Neural progenitor cell (in vitro differentiated cells): ENCODE measurements around the gene DEXI. TPM values are rescaled to one million over a fixed set of nuclear protein-coding genes. Genes with fewer than 3 reads are reported as not detected.
"Not testable (repeated sequence)": the region's sequence is repeated elsewhere in the genome, so short reads cannot be mapped to it uniquely, and the experiment has no call there.

ENCODE experiments used
- DNase-seq: peaks from one replicate; pipeline ENCODE4 v3.0.0-alpha.2; 2016; ENCODE audit warnings: low spot score
- H2AFZ ChIP-seq: fragments of 200-600 bp; sonication (generic); replicated peaks from 2 replicates; pipeline ENCODE4 v1.6.1; 2016; ENCODE audit warnings: antibody characterized with exemption
- H3F3A ChIP-seq: fragments of 200-600 bp; sonication (generic); 2 replicates; pipeline ENCODE4 v1.6.1; 2016; ENCODE audit warnings: antibody characterized with exemption, low read depth
- H3K27ac ChIP-seq: fragments of 200-600 bp; sonication (generic); 2 replicates; pipeline ENCODE4 v1.5.1; 2016; ENCODE audit warnings: mild to moderate bottlenecking
- H3K27me3 ChIP-seq: fragments of 200-600 bp; sonication (generic); 2 replicates; pipeline ENCODE4 v1.6.1; 2016; ENCODE audit warnings: mild to moderate bottlenecking, moderate library complexity
- H3K36me3 ChIP-seq: fragments of 200-600 bp; sonication (generic); 2 replicates; pipeline ENCODE4 v1.5.1; 2016
- H3K4me1 ChIP-seq: fragments of 200-600 bp; sonication (generic); 2 replicates; pipeline ENCODE4 v1.6.1; 2016; ENCODE audit warnings: mixed run types
- H3K4me2 ChIP-seq: fragments of 200-600 bp; sonication (generic); 2 replicates; pipeline ENCODE4 v1.6.1; 2016
- H3K4me3 ChIP-seq: fragments of 200-600 bp; sonication (generic); 2 replicates; pipeline ENCODE4 v1.5.1; 2016
- H3K79me2 ChIP-seq: fragments of 200-600 bp; sonication (generic); 2 replicates; pipeline ENCODE4 v1.6.1; 2016; ENCODE audit warnings: low read depth
- H3K9ac ChIP-seq: fragments of 200-600 bp; sonication (generic); 2 replicates; pipeline ENCODE4 v1.6.1; 2016
- H3K9me3 ChIP-seq: fragments of 200-600 bp; sonication (generic); 2 replicates; pipeline ENCODE4 v1.5.1; 2016; ENCODE audit warnings: low read depth
- H4K20me1 ChIP-seq: fragments of 200-600 bp; sonication (generic); 2 replicates; pipeline ENCODE4 v1.6.1; 2016; ENCODE audit warnings: low read depth
- H3K27ac Mint-ChIP-seq: 3 replicates; pipeline ENCODE4 v1.8.0; 2021; ENCODE audit warnings: mixed read lengths
- H3K27me3 Mint-ChIP-seq: 2 replicates; pipeline ENCODE4 v1.8.0; 2022; ENCODE audit warnings: low read depth, mild to moderate bottlenecking, inconsistent platforms, moderate library complexity, mixed read lengths; ENCODE audit not compliant: insufficient read depth
- H3K36me3 Mint-ChIP-seq: 3 replicates; pipeline ENCODE4 v1.8.0; 2021; ENCODE audit warnings: mixed read lengths
- H3K4me1 Mint-ChIP-seq: 3 replicates; pipeline ENCODE4 v1.8.0; 2021; ENCODE audit warnings: mixed read lengths
- H3K4me3 Mint-ChIP-seq: 3 replicates; pipeline ENCODE4 v1.8.0; 2021; ENCODE audit warnings: mild to moderate bottlenecking, moderate library complexity, mixed read lengths
- H3K9me3 Mint-ChIP-seq: 3 replicates; pipeline ENCODE4 v1.8.0; 2020; ENCODE audit warnings: mixed read lengths
- CTCF ChIP-seq: fragments of 200-600 bp; sonication (generic); IDR thresholded peaks from 2 replicates; pipeline ENCODE4 v1.5.1; 2017; ENCODE audit warnings: antibody characterized with exemption, mild to moderate bottlenecking
- EZH2 ChIP-seq: fragments of 200-600 bp; sonication (generic); IDR thresholded peaks from 2 replicates; pipeline ENCODE4 v1.6.1; 2017; ENCODE audit warnings: antibody characterized with exemption, mild to moderate bottlenecking, moderate library complexity
- EZH2phosphoT487 ChIP-seq: fragments of 200-600 bp; sonication (generic); IDR thresholded peaks from 2 replicates; pipeline ENCODE4 v1.6.1; 2017; ENCODE audit warnings: antibody characterized with exemption
- total RNA-seq: library from RNA; depleted of rRNA; stranded (reverse); fragments of >200 nt; gene quantifications from 2 replicates; pipeline ENCODE4 v1.2.3, GENCODE V29; 2015; ENCODE audit warnings: low replicate concordance

The DEXI gene
- total RNA-seq, 1 donor from 2014 or later, result 16.4 TPM

- peak overlapping the region; percentile 84 for H3K4me2 ChIP-seq
Observed at GRCh38 chr16:10943064-10943353, 741 bp upstream of the DEXI start.

GRCh38 chr16:10941935-10942351 lies 325 bp downstream of the DEXI start:
- peaks cover 30% of the 10 kb centered on the region for H3K4me1 ChIP-seq
- H3K27me3 Mint-ChIP-seq, H3K9me3 ChIP-seq, H3K36me3 Mint-ChIP-seq, H2AFZ ChIP-seq, H3K36me3 ChIP-seq, H3K27ac ChIP-seq, H3K9me3 Mint-ChIP-seq, H3K27ac Mint-ChIP-seq: not testable (repeated sequence)
- H3K79me2 ChIP-seq, result peaks cover 36% of the 10 kb centered on the region
- peak; percentile 26 for DNase-seq
- H3K9ac ChIP-seq, result peak overlapping the region; percentile 22
- H3F3A ChIP-seq, result peaks cover 13% of the 10 kb centered on the region
- peaks cover 47% of the 10 kb centered on the region for H3K4me1 Mint-ChIP-seq
- peak overlapping the region; percentile 76 for H3K4me3 ChIP-seq
- H4K20me1 ChIP-seq, result peaks cover 53% of the 10 kb centered on the region
- H3K4me2 ChIP-seq, result peak overlapping the region; percentile 84
- peaks cover 16% of the 10 kb centered on the region for H3K27me3 ChIP-seq
- peak overlapping the region; percentile 95 for H3K4me3 Mint-ChIP-seq

More at GRCh38 chr16:10943064-10943353, 741 bp upstream of the DEXI start:
- no peaks in the 10 kb centered on the region for H3K27me3 Mint-ChIP-seq
- H3K79me2 ChIP-seq, result peaks cover 36% of the 10 kb centered on the region
- no peak for TF ChIP-seq EZH2phosphoT487
- TF ChIP-seq EZH2, result no peak
- TF ChIP-seq CTCF, result no peak
- peaks cover 16% of the 10 kb centered on the region for H3K27me3 ChIP-seq
- H3K4me1 ChIP-seq, result peaks cover 30% of the 10 kb centered on the region
- H3K4me3 ChIP-seq, result peak overlapping the region; percentile 76
- no peak overlapping the region for H2AFZ ChIP-seq
- H4K20me1 ChIP-seq, result peaks cover 44% of the 10 kb centered on the region
- H3K9me3 Mint-ChIP-seq, result no peaks in the 10 kb centered on the region
- peak overlapping the region; percentile 18 for H3K27ac Mint-ChIP-seq
- peaks cover 13% of the 10 kb centered on the region for H3F3A ChIP-seq
- H3K36me3 Mint-ChIP-seq, result no peaks in the 10 kb centered on the region
- no peaks in the 10 kb centered on the region for H3K36me3 ChIP-seq
- H3K9ac ChIP-seq, result no peak overlapping the region
- peak overlapping the region; percentile 88 for H3K4me3 Mint-ChIP-seq
- H3K9me3 ChIP-seq, result no peaks in the 10 kb centered on the region
- peaks cover 54% of the 10 kb centered on the region for H3K4me1 Mint-ChIP-seq
- no peak overlapping the region for H3K27ac ChIP-seq
- DNase-seq, result no peak

- Mint-ChIP-seq H3K9me3 (no peaks in the 10 kb centered on the region), H3K36me3 (no peaks in the 10 kb centered on the region), H3K27ac (no peak overlapping the region), H3K4me1 (peaks cover 44% of the 10 kb centered on the region), H3K27me3 (no peaks in the 10 kb centered on the region), H3K4me3 (peak overlapping the region; percentile 95)
- no peak overlapping the region for H3K27ac ChIP-seq
- peaks cover 16% of the 10 kb centered on the region for H3K27me3 ChIP-seq
- peak; percentile 40 for DNase-seq
- peak overlapping the region; percentile 57 for H3K9ac ChIP-seq
- H3K4me2 ChIP-seq, result peak overlapping the region; percentile 84
- peak overlapping the region; percentile 76 for H3K4me3 ChIP-seq
- no peak overlapping the region for H2AFZ ChIP-seq
- no peaks in the 10 kb centered on the region for H3K9me3 ChIP-seq
- peaks cover 25% of the 10 kb centered on the region for H3K4me1 ChIP-seq
- H4K20me1 ChIP-seq, result peaks cover 60% of the 10 kb centered on the region
- peaks cover 36% of the 10 kb centered on the region for H3K79me2 ChIP-seq
- TF ChIP-seq CTCF (no peak), EZH2phosphoT487 (no peak), EZH2 (no peak)
- H3F3A ChIP-seq, result peaks cover 13% of the 10 kb centered on the region
- no peaks in the 10 kb centered on the region for H3K36me3 ChIP-seq
Observed at GRCh38 chr16:10941127-10941933, 938 bp downstream of the DEXI start.

- Histone ChIP-seq H3K36me3 (no peaks in the 10 kb centered on the region), H3K4me1 (peaks cover 18% of the 10 kb centered on the region), H4K20me1 (peaks cover 67% of the 10 kb centered on the region), H3K4me3 (peak overlapping the region; percentile 76), H2AFZ (no peak overlapping the region), H3K9ac (no peak overlapping the region), H3K27ac (no peak overlapping the region), H3K27me3 (peaks cover 16% of the 10 kb centered on the region), H3K4me2 (peak overlapping the region; percentile 84), H3F3A (peaks cover 10% of the 10 kb centered on the region), H3K9me3 (no peaks in the 10 kb centered on the region), H3K79me2 (peaks cover 32% of the 10 kb centered on the region)
- no peaks in the 10 kb centered on the region for H3K27me3 Mint-ChIP-seq
- H3K4me3 Mint-ChIP-seq, result peak overlapping the region; percentile 95
- DNase-seq, result no peak
- no peaks in the 10 kb centered on the region for H3K36me3 Mint-ChIP-seq
- H3K4me1 Mint-ChIP-seq, result peaks cover 37% of the 10 kb centered on the region
- TF ChIP-seq EZH2 (no peak), EZH2phosphoT487 (no peak), CTCF (no peak)
- no peaks in the 10 kb centered on the region for H3K9me3 Mint-ChIP-seq
- H3K27ac Mint-ChIP-seq, result no peak overlapping the region
Observed at GRCh38 chr16:10940501-10941079, 1.7 kb downstream of the DEXI start.
